ENCODE measurements around the gene FOLH1.
"Not testable (repeated sequence)": the region's sequence is repeated elsewhere in the genome, so short reads cannot be mapped to it uniquely, and the experiment has no call there.

Gene FOLH1

DNA sequence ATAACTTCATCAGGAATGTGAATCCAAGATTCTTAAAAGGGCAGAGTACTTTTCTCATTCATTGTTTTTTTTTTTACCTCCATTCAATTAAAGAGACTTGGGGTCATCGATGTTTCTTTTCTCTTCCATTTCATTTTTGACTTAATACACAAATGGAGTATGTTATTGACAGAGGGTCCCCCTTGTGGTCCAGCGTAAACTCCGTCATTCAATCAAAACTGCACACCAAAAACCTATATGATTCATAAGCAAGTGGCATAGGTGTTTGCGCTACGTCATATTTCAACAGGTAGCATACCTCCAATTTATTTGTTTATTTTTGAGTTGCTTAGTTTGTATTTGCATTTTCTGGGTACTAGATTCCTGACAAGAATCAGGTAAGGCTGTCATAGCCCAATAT is 12.7 kb upstream of the FOLH1 start:
- H3K27ac ChIP-seq (ENCODE audit: low read depth, low read length): no peak overlapping the region
- no peaks in the 10 kb centered on the region for H3K4me1 ChIP-seq (ENCODE audit: insufficient read depth, low read length)
- H3K4me3 ChIP-seq (ENCODE audit: low read depth in 1 of 2, low read length in 2 of 2): no peak overlapping the region
- no peaks in the 10 kb centered on the region for H3K27me3 ChIP-seq (ENCODE audit: control insufficient read depth in 1 of 2, insufficient read depth in 2 of 2, low read length in 2 of 2)
- H3K36me3 ChIP-seq (ENCODE audit: insufficient read depth, low read length): no peaks in the 10 kb centered on the region
- H3K9ac ChIP-seq (ENCODE audit: low read length): no peak overlapping the region
- H3K9me3 ChIP-seq (ENCODE audit: low read length): no peaks in the 10 kb centered on the region

DNA sequence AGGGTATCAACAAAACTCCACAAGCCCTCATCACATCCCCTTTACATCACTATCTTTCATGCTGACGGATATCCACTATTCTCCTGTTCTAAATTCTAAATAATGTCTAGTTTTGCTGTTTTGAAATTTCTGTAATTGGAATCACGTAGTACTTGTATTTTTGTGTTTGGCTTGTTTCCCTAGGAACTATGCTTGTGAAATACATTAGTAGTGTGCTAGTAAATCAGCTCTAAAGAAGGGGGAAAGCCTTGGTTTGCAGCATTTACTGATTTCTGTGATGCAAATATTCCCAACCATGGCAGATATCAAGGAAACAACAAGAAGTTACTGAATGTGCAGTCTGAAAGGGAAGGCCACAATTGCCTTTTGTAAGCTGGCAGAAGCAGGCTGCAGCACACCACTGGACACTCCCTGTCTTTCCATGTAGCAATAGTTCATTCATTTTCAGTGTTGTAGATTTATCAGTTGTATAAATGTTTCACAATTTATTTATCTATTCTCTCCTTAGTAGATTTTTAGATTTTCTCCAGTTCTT is 4.7 kb upstream of the FOLH1 start:
- Histone ChIP-seq H3K27ac (ENCODE audit: low read depth, low read length) (no peak overlapping the region), H3K36me3 (ENCODE audit: insufficient read depth, low read length) (no peaks in the 10 kb centered on the region), H3K4me1 (ENCODE audit: insufficient read depth, low read length) (no peaks in the 10 kb centered on the region), H3K27me3 (ENCODE audit: control insufficient read depth in 1 of 2, insufficient read depth in 2 of 2, low read length in 2 of 2) (no peaks in the 10 kb centered on the region), H3K9me3 (ENCODE audit: low read length) (no peaks in the 10 kb centered on the region), H3K4me3 (ENCODE audit: low read depth in 1 of 2, low read length in 2 of 2) (no peak overlapping the region), H3K9ac (ENCODE audit: low read length) (no peak overlapping the region)

DNA sequence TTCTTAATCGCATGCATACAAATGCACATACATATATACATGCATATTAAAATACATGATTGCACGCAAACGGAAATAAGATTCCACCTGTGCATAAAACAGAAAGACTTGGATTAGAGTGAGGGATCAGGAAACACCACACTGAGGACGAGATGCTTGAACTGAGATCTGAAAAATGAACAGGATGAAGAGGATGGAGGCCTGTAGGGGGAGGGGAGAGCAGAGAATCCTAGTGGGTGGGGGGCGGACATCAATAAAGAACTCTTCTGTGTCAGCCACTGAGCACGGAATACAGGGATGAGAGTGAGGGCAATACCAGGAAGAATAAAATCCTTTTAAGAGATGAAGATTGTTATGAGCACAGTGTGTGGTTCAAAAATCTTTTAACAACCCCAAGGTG is 1.4 kb downstream of the FOLH1 start:
- not testable (repeated sequence) for H3K27ac ChIP-seq (ENCODE audit: low read depth, low read length); H3K27me3 ChIP-seq (ENCODE audit: control insufficient read depth in 1 of 2, insufficient read depth in 2 of 2, low read length in 2 of 2); H3K9me3 ChIP-seq (ENCODE audit: low read length); H3K36me3 ChIP-seq (ENCODE audit: insufficient read depth, low read length); H3K4me1 ChIP-seq (ENCODE audit: insufficient read depth, low read length); H3K4me3 ChIP-seq (ENCODE audit: low read depth in 1 of 2, low read length in 2 of 2); H3K9ac ChIP-seq (ENCODE audit: low read length)

DNA sequence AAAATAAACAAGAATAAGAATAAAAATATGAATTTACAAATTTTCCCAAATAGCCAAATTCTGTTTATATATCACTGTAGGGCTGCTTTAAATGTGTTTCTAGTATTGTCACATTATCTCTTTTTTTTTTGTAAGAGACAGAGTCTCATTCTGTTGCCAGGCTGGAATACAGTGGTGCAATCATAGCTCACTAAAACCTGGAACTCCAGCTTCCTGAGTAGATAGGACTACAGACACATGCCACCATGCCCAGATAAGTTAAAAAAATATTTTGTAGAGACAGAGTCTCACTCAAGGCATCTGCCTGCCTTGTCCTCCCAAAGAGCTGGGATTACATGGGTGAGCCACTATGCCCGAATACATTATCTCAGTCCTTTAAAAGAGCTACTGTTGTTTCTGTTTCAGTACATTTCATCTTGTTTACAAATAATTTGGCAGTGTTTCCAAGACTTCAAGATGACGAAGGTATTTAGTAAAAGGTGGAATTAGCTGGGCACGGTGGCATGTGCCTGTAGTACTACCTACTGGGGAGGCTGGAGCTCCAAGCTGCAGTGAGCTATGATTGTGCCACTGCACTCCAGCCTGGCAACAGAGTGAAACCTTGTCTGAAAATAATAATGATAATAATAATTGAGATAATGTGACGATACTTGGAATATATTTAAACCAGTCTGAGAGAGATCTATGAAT is 6.0 kb downstream of the FOLH1 start:
- Histone ChIP-seq H3K36me3 (ENCODE audit: insufficient read depth, low read length) (no peaks in the 10 kb centered on the region), H3K27ac (ENCODE audit: low read depth, low read length) (no peak overlapping the region), H3K9ac (ENCODE audit: low read length) (no peak overlapping the region), H3K27me3 (ENCODE audit: control insufficient read depth in 1 of 2, insufficient read depth in 2 of 2, low read length in 2 of 2) (no peaks in the 10 kb centered on the region), H3K9me3 (ENCODE audit: low read length) (no peaks in the 10 kb centered on the region), H3K4me3 (ENCODE audit: low read depth in 1 of 2, low read length in 2 of 2) (no peak overlapping the region), H3K4me1 (ENCODE audit: insufficient read depth, low read length) (no peaks in the 10 kb centered on the region)

DNA sequence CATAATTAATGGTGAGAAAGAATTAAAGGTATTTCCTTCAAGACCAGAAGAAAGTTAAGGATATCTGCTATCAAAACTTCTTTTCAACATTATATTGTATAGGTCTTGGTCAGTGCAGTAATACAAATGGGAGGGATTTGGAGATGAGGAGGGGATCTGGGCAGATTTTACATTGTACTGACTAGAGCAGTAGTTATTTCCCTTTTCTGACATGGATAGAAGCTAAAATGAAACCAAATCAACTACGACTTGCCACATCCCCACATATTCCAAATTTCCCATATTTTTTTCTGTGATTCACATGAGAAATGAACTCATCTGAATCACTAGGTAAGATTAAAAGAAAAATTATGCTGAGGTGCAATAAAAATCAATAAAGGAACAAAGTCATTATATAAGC is 11.6 kb downstream of the FOLH1 start:
- not testable (repeated sequence) for H3K27ac ChIP-seq (ENCODE audit: low read depth, low read length); H3K4me3 ChIP-seq (ENCODE audit: low read depth in 1 of 2, low read length in 2 of 2); H3K9ac ChIP-seq (ENCODE audit: low read length); H3K27me3 ChIP-seq (ENCODE audit: control insufficient read depth in 1 of 2, insufficient read depth in 2 of 2, low read length in 2 of 2); H3K4me1 ChIP-seq (ENCODE audit: insufficient read depth, low read length); H3K36me3 ChIP-seq (ENCODE audit: insufficient read depth, low read length); H3K9me3 ChIP-seq (ENCODE audit: low read length)

DNA sequence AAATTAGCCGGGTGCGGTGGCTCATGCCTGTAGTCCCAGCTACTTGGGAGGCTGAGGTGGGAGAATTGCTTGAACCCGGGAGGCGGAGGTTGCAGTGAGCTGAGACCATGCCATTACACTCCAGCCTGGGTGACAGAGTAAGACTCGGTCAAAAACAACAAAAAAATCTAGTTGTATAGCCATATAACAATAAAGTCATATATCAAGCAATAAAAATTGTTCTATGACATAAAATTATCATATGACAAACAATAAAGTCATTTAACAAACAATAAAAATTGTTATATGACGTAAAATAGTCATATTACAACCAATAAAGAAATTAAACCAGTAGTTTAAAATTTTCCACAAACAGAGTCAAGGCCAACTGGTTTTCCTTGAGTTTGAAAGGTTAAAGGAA is 12.4 kb downstream of the FOLH1 start:
- H3K4me3 ChIP-seq (ENCODE audit: low read depth in 1 of 2, low read length in 2 of 2); H3K27me3 ChIP-seq (ENCODE audit: control insufficient read depth in 1 of 2, insufficient read depth in 2 of 2, low read length in 2 of 2); H3K27ac ChIP-seq (ENCODE audit: low read depth, low read length); H3K9ac ChIP-seq (ENCODE audit: low read length); H3K4me1 ChIP-seq (ENCODE audit: insufficient read depth, low read length); H3K9me3 ChIP-seq (ENCODE audit: low read length); H3K36me3 ChIP-seq (ENCODE audit: insufficient read depth, low read length): not testable (repeated sequence)

DNA sequence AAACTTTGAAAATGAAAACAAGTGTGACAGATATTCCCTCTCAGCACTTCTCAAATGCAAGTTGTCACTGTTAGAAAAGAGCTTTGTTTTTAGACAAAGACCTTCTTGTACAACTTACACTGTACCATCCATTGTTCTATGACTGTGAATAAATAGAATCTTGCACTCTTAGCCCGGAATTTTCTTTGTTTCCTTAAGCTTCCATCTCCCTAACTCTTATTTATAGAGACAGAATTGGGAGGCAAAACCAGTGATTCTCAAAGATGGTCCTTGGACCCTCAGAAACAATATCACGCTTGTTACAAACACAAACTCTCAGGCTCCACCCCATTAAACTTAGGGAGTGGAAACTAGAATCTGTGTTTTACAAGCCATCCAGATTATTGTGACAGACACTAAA is 18.1 kb downstream of the FOLH1 start:
- not testable (repeated sequence) for H3K9ac ChIP-seq (ENCODE audit: low read length); H3K27ac ChIP-seq (ENCODE audit: low read depth, low read length); H3K4me1 ChIP-seq (ENCODE audit: insufficient read depth, low read length); H3K27me3 ChIP-seq (ENCODE audit: control insufficient read depth in 1 of 2, insufficient read depth in 2 of 2, low read length in 2 of 2); H3K4me3 ChIP-seq (ENCODE audit: low read depth in 1 of 2, low read length in 2 of 2); H3K9me3 ChIP-seq (ENCODE audit: low read length); H3K36me3 ChIP-seq (ENCODE audit: insufficient read depth, low read length)

DNA sequence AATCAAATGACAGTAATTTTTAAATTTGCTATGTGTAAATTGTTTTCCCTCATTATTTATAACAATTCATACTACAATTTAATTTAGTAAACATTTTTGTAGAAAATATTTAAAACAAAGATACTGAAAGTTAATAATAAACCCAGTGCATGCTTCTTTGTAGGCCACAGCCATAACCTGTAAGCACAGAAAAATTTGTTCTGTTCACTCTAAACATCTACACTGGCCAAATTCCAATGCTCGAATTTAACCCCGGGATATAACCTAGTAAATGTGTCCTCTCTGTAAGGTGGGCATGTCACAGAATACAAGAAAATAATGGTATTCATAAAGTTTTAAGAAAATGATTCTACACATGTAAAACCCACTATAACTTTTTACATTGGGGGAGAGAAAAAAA is 22.2 kb downstream of the FOLH1 start:
- H3K4me3 ChIP-seq (ENCODE audit: low read depth in 1 of 2, low read length in 2 of 2); H3K9ac ChIP-seq (ENCODE audit: low read length); H3K36me3 ChIP-seq (ENCODE audit: insufficient read depth, low read length); H3K9me3 ChIP-seq (ENCODE audit: low read length); H3K4me1 ChIP-seq (ENCODE audit: insufficient read depth, low read length); H3K27ac ChIP-seq (ENCODE audit: low read depth, low read length); H3K27me3 ChIP-seq (ENCODE audit: control insufficient read depth in 1 of 2, insufficient read depth in 2 of 2, low read length in 2 of 2): not testable (repeated sequence)

DNA sequence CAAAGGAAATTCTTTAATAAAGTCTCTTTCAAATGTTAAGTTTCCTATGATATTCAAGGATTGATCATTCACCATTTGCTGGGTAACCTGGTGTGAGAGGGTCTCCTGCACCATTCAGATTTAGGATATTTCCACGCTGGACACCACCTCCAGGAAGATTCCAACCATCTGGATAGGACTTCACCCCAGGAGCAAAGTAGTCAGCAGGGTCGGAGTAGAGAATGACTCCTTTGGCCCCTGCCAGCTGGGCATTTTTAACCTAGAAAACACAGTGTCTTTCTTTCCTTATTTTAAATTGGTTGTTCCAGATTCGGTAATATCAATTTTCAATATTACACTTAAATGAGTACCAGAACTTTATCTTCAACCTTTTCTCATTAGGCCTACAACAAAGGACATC is 22.8 kb downstream of the FOLH1 start:
- H3K9me3 ChIP-seq (ENCODE audit: low read length); H3K4me3 ChIP-seq (ENCODE audit: low read depth in 1 of 2, low read length in 2 of 2); H3K27me3 ChIP-seq (ENCODE audit: control insufficient read depth in 1 of 2, insufficient read depth in 2 of 2, low read length in 2 of 2); H3K9ac ChIP-seq (ENCODE audit: low read length); H3K36me3 ChIP-seq (ENCODE audit: insufficient read depth, low read length); H3K27ac ChIP-seq (ENCODE audit: low read depth, low read length); H3K4me1 ChIP-seq (ENCODE audit: insufficient read depth, low read length): not testable (repeated sequence)

DNA sequence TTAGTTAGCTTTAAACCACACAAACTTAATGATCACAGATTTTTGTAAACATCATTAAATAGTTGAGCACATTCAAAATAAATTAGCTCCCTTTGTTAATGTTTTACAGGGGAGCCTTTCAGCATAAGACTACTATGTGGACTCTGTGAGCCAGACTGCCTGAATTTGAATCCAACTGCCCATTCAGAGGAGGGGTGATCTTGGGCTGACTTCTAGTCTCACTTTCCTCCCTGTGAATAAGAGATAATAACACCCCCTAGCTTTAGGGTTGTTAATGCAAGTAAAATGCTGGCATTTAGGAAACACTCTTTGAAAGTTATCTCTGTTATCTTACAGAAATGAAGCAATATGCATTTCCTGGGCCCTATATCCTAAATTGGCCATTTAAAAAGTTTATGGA is 23.6 kb downstream of the FOLH1 start:
- not testable (repeated sequence) for H3K4me3 ChIP-seq (ENCODE audit: low read depth in 1 of 2, low read length in 2 of 2); H3K27ac ChIP-seq (ENCODE audit: low read depth, low read length); H3K27me3 ChIP-seq (ENCODE audit: control insufficient read depth in 1 of 2, insufficient read depth in 2 of 2, low read length in 2 of 2); H3K9me3 ChIP-seq (ENCODE audit: low read length); H3K4me1 ChIP-seq (ENCODE audit: insufficient read depth, low read length); H3K36me3 ChIP-seq (ENCODE audit: insufficient read depth, low read length); H3K9ac ChIP-seq (ENCODE audit: low read length)

DNA sequence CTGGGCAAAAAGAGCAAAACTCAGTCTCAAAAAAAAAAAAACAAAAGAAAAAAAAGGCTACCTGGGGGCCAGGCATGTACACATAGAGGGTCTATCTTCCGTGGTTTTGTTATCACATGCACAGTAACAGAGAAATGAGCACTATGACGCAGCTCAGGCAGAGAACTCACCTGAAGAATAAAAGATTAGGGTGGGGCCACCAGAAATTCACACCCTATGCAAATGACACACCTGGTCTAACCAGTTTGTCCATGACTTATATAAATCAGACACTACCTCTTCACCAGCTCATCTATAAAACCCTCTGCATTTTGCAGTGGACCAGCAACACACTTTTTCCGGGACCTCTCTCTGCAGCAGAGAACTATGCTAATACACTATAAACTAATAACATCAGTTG is 30.5 kb downstream of the FOLH1 start:
- not testable (repeated sequence) for H3K4me3 ChIP-seq (ENCODE audit: low read depth in 1 of 2, low read length in 2 of 2); H3K4me1 ChIP-seq (ENCODE audit: insufficient read depth, low read length); H3K9me3 ChIP-seq (ENCODE audit: low read length); H3K27ac ChIP-seq (ENCODE audit: low read depth, low read length); H3K27me3 ChIP-seq (ENCODE audit: control insufficient read depth in 1 of 2, insufficient read depth in 2 of 2, low read length in 2 of 2); H3K36me3 ChIP-seq (ENCODE audit: insufficient read depth, low read length); H3K9ac ChIP-seq (ENCODE audit: low read length)

DNA sequence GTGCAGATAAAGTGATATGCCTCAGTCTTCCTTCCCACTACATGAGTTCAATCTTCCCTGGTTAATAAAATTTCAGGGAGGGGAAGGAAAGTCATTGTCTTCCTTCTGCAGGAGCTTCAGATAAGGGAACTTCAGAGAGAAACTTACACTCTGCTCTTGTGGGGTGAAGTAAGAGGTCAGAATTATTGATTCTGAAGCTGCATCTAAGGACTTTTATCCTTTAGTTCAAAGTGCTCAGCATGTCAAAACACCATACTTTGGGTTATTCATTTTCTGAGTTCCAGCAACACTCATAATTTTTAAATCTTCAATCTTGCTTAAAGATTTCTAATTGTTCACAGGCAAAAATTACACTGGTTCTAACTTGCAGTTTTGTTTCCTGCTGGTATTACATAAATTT is 33.0 kb downstream of the FOLH1 start:
- not testable (repeated sequence) for H3K9me3 ChIP-seq (ENCODE audit: low read length); H3K9ac ChIP-seq (ENCODE audit: low read length); H3K4me3 ChIP-seq (ENCODE audit: low read depth in 1 of 2, low read length in 2 of 2); H3K4me1 ChIP-seq (ENCODE audit: insufficient read depth, low read length); H3K27me3 ChIP-seq (ENCODE audit: control insufficient read depth in 1 of 2, insufficient read depth in 2 of 2, low read length in 2 of 2); H3K27ac ChIP-seq (ENCODE audit: low read depth, low read length); H3K36me3 ChIP-seq (ENCODE audit: insufficient read depth, low read length)
